Measurements from ENCODE around the gene SPIRE2.

Gene SPIRE2

GRCh38 chr16:89784406-89784805 lies 43.9 kb upstream of the SPIRE2 start:
- Histone ChIP-seq H3K36me3 (peaks cover 39% of the 10 kb centered on the region), H3K4me3 (ENCODE audit: low read depth, low read length) (no peak overlapping the region), H3K9me3 (ENCODE audit: severe bottlenecking) (no peaks in the 10 kb centered on the region), H3K27ac (no peak overlapping the region), H3K27me3 (ENCODE audit: insufficient read depth, low read depth, severe bottlenecking) (no peaks in the 10 kb centered on the region)
- no peak for DNase-seq
- TF ChIP-seq CTCF (IDR thresholded peaks at IDR 0.05; ENCODE audit: low read depth, low read length) = no peak

- TF ChIP-seq CTCF (IDR thresholded peaks at IDR 0.05; ENCODE audit: low read depth, low read length) = no peak
- Histone ChIP-seq H3K27me3 (ENCODE audit: insufficient read depth, low read depth, severe bottlenecking) (no peaks in the 10 kb centered on the region), H3K27ac (no peak overlapping the region), H3K4me3 (ENCODE audit: low read depth, low read length) (no peak overlapping the region), H3K9me3 (ENCODE audit: severe bottlenecking) (no peaks in the 10 kb centered on the region), H3K36me3 (peaks cover 34% of the 10 kb centered on the region)
- no peak for DNase-seq
These were observed 42.6 kb upstream of the SPIRE2 start for GRCh38 chr16:89785523-89786155.

GRCh38 chr16:89786474-89787364 lies 41.6 kb upstream of the SPIRE2 start:
- no peak for TF ChIP-seq CTCF (IDR thresholded peaks at IDR 0.05; ENCODE audit: low read depth, low read length)
- H3K27me3 ChIP-seq (ENCODE audit: insufficient read depth, low read depth, severe bottlenecking) = no peaks in the 10 kb centered on the region

DNA sequence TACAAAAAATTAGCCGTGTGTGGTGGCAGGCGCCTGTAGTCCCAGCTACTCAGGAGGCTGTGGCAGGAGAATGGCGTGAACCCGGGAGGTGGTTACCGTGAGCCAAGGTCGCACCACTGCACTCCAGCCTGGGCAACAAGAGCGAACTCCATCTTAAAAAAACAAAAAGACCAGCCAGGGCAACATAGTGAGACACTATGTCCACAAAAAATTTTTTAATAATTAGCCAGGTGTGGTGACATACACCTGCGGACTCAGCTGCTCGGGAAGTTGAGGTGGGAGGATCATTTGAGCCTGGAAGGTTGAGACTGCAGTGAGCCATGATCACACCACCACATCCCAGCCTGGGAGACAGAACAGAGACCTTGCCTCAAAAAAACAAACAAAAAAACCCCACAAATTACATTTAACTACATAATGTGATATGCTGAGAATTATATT lies 40.9 kb upstream of the SPIRE2 start:
- no peaks in the 10 kb centered on the region for H3K27me3 ChIP-seq (ENCODE audit: insufficient read depth, low read depth, severe bottlenecking)
- no peak overlapping the region for H3K4me3 ChIP-seq (ENCODE audit: low read depth, low read length)
- H3K9me3 ChIP-seq (ENCODE audit: severe bottlenecking) = no peaks in the 10 kb centered on the region
- peaks cover 48% of the 10 kb centered on the region for H3K36me3 ChIP-seq
- no peak for DNase-seq
- H3K27ac ChIP-seq = no peak overlapping the region
- no peak for TF ChIP-seq CTCF (IDR thresholded peaks at IDR 0.05; ENCODE audit: low read depth, low read length)

More at GRCh38 chr16:89786474-89787364, 41.6 kb upstream of the SPIRE2 start:
- H3K36me3 ChIP-seq = peaks cover 41% of the 10 kb centered on the region
- no peak overlapping the region for H3K4me3 ChIP-seq (ENCODE audit: low read depth, low read length)
- DNase-seq = no peak
- H3K27ac ChIP-seq = no peak overlapping the region
- no peaks in the 10 kb centered on the region for H3K9me3 ChIP-seq (ENCODE audit: severe bottlenecking)

DNA sequence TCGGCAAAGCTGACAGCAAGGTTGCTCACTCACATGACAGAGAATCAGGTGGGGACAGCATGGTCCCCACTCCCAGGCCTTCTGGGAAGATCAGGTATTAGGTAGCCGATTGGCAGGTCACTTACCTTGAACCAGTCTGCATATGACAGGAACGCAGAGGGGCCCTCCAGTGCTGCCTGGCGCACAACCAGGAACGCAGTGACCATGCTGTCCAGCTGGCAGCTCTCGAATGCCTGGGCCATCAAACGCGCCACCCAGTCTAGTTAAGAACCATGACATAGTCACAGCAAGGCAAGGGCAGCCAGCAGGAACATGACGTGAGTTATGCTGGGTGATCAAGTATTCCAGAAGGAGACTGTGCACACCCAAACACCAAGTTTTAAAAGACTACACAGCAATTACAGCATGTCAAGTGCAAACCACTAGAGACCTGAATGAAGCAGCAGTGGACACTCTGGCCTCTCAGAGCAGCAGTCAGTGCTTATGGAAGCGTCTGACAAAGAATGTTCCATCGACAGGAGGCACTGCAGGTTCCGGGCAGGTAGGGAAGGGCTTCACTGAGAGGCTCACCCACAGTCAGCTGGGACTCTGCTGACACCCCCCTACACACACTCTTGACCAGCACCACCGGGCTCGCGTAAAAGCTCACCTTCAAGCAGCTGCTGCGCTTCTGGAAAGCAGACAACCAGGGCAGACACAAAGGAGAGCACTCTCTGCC lies 36.8 kb upstream of the SPIRE2 start:
- Histone ChIP-seq H3K9me3 (ENCODE audit: severe bottlenecking) (no peaks in the 10 kb centered on the region), H3K27me3 (ENCODE audit: insufficient read depth, low read depth, severe bottlenecking) (no peaks in the 10 kb centered on the region)

More for the DNA sequence above, 36.8 kb upstream of the SPIRE2 start:
- H3K36me3 ChIP-seq = peaks cover 46% of the 10 kb centered on the region
- no peak overlapping the region for H3K27ac ChIP-seq
- no peak for DNase-seq
- H3K4me3 ChIP-seq (ENCODE audit: low read depth, low read length) = no peak overlapping the region
- TF ChIP-seq CTCF (IDR thresholded peaks at IDR 0.05; ENCODE audit: low read depth, low read length) = no peak
